ENCODE results near the gene S1PR1. TPM values are rescaled to one million over a fixed set of nuclear protein-coding genes. Genes with fewer than 3 reads are reported as not detected.
"Not testable (repeated sequence)": the region's sequence is repeated elsewhere in the genome, so short reads cannot be mapped to it uniquely, and the experiment has no call there.

S1PR1 gene
- total RNA-seq = 100 to 1,000 TPM in 1 of 3 donors, 10 to 100 TPM in 2; 28.2 to 133 (median 64.6) TPM

- Histone ChIP-seq H3K27ac (peak within 1 kb of the TSS; percentile 55 to 87), H3K27me3 (peaks cover 0 to 4% of the 10 kb centered on the region in 2 donors), H3K4me3 (peak within 1 kb of the TSS; percentile 56 to 77 (median 66)), H3K9me3 (peaks cover 0 to 7% of the 10 kb centered on the region in 2 donors), H3K4me1 (peaks cover 0 to 11% of the 10 kb centered on the region in 2 donors), H3K36me3 (no peaks in the 10 kb centered on the region)
- DNase-seq (ENCODE audit: low spot score in 2 of 2) = peak in 1 of 2 donors; percentile 56
- TF ChIP-seq CTCF (IDR thresholded peaks at IDR 0.05) (no peak), POLR2A (IDR thresholded peaks at IDR 0.05) (peak; percentile 12), POLR2AphosphoS5 (IDR thresholded peaks at IDR 0.05) (peak in 2 of 3 donors; percentile 29 to 52)
- intact Hi-C loops (cut with DNase I; ENCODE audit: low total_unique reads) = no loop called here
Measured at GRCh38 chr1:101236516-101237228, at the start of gene S1PR1. Gene S1PR1, plus strand, starts transcription at chr1:101237019. Its CDS starts 1,966 bp downstream, at chr1:101238985.

GRCh38 chr1:101187297-101187696 is 49.5 kb upstream of the S1PR1 start:
- Histone ChIP-seq H3K9me3 (no peaks in the 10 kb centered on the region), H3K4me3 (no peak overlapping the region), H3K27me3 (no peaks in the 10 kb centered on the region), H3K27ac (no peak overlapping the region), H3K36me3 (no peaks in the 10 kb centered on the region), H3K4me1 (no peaks in the 10 kb centered on the region)
- intact Hi-C loops (cut with DNase I; ENCODE audit: low total_unique reads) = no loop called here
- TF ChIP-seq POLR2A (IDR thresholded peaks at IDR 0.05) (no peak), POLR2AphosphoS5 (IDR thresholded peaks at IDR 0.05) (no peak)
- no peak for DNase-seq (ENCODE audit: low spot score in 2 of 2)

GRCh38 chr1:101188331-101188730 is 48.5 kb upstream of the S1PR1 start:
- no peaks in the 10 kb centered on the region for H3K36me3 ChIP-seq
- H3K9me3 ChIP-seq = no peaks in the 10 kb centered on the region
- H3K27me3 ChIP-seq = no peaks in the 10 kb centered on the region
- TF ChIP-seq CTCF (IDR thresholded peaks at IDR 0.05) = no peak
- no peak for TF ChIP-seq POLR2A (IDR thresholded peaks at IDR 0.05)
- TF ChIP-seq POLR2AphosphoS5 (IDR thresholded peaks at IDR 0.05) = no peak
- H3K4me1 ChIP-seq = no peaks in the 10 kb centered on the region
- intact Hi-C loops (cut with DNase I; ENCODE audit: low total_unique reads) = no loop called here
- no peak overlapping the region for H3K4me3 ChIP-seq
- no peak overlapping the region for H3K27ac ChIP-seq
- no peak for DNase-seq (ENCODE audit: low spot score in 2 of 2)

GRCh38 chr1:101188968-101189367 is 47.9 kb upstream of the S1PR1 start:
- H3K27ac ChIP-seq; H3K4me1 ChIP-seq; H3K36me3 ChIP-seq; DNase-seq (ENCODE audit: low spot score in 2 of 2); H3K27me3 ChIP-seq; H3K9me3 ChIP-seq; H3K4me3 ChIP-seq; intact Hi-C loops (cut with DNase I; ENCODE audit: low total_unique reads): not testable (repeated sequence)

- no peaks in the 10 kb centered on the region for H3K4me1 ChIP-seq
- no peaks in the 10 kb centered on the region for H3K36me3 ChIP-seq
- H3K27ac ChIP-seq = no peak overlapping the region
- no peak for DNase-seq (ENCODE audit: low spot score in 2 of 2)
- no peak overlapping the region for H3K4me3 ChIP-seq
- no peaks in the 10 kb centered on the region for H3K27me3 ChIP-seq
- no peaks in the 10 kb centered on the region for H3K9me3 ChIP-seq
- intact Hi-C loops (cut with DNase I; ENCODE audit: low total_unique reads) = no loop called here
- TF ChIP-seq POLR2AphosphoS5 (IDR thresholded peaks at IDR 0.05) (no peak), CTCF (IDR thresholded peaks at IDR 0.05) (no peak), POLR2A (IDR thresholded peaks at IDR 0.05) (no peak)
Measured at GRCh38 chr1:101190441-101190840, 46.4 kb upstream of the S1PR1 start.

GRCh38 chr1:101191049-101191448 is 45.8 kb upstream of the S1PR1 start:
- no peaks in the 10 kb centered on the region for H3K27me3 ChIP-seq
- no peak for TF ChIP-seq CTCF (IDR thresholded peaks at IDR 0.05)
- no peak for TF ChIP-seq POLR2AphosphoS5 (IDR thresholded peaks at IDR 0.05)
- no peak for TF ChIP-seq POLR2A (IDR thresholded peaks at IDR 0.05)
- intact Hi-C loops (cut with DNase I; ENCODE audit: low total_unique reads) = no loop called here
- H3K9me3 ChIP-seq = no peaks in the 10 kb centered on the region
- DNase-seq (ENCODE audit: low spot score in 2 of 2) = no peak
- H3K4me3 ChIP-seq = no peak overlapping the region
- H3K4me1 ChIP-seq = no peaks in the 10 kb centered on the region
- H3K27ac ChIP-seq = no peak overlapping the region
- H3K36me3 ChIP-seq = no peaks in the 10 kb centered on the region

Data from breast epithelium (tissue), 4 donors.